HG03469 (cell line): ENCODE results near the gene COL23A1.
"Not testable (repeated sequence)": the region's sequence is repeated elsewhere in the genome, so short reads cannot be mapped to it uniquely, and the experiment has no call there.

Source experiments
- ATAC-seq: cut with Tn5 transposase; IDR thresholded peaks from one replicate; pipeline ENCODE4 v1.9.1; 2021; ENCODE audit warnings: mild to moderate bottlenecking, moderate library complexity, moderate number of reproducible peaks; ENCODE audit not compliant: unreplicated experiment

COL23A1 gene

DNA sequence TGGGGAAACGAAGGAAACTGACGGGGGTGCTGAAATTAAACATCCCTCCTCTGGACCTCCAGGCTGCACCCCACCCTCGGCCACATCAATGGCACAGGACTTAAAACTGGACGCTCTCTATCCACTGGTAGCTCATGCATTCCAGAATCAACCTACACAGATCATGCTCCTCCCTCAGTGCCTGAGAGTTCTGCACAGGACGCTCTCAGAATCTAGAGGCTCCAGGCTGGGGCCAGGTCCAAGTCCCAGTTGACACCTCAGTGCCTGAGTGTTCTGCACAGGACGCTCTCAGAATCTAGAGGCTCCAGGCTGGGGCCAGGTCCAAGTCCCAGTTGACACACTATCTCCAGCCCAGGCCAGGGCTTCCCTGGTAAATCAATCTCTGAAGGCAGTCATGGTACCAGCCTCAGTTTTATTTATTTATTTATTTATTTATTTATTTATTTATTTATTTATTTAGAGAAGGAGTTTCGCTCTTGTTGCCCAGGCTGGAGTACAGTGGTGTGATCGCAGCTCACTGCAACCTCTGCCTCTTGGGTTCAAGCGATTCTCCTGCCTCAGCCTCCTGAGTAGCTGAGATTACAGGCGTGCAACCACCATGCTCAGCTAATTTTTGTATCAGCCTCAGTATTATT, 103.2 kb downstream of the COL23A1 start:
- not testable (repeated sequence) for ATAC-seq

DNA sequence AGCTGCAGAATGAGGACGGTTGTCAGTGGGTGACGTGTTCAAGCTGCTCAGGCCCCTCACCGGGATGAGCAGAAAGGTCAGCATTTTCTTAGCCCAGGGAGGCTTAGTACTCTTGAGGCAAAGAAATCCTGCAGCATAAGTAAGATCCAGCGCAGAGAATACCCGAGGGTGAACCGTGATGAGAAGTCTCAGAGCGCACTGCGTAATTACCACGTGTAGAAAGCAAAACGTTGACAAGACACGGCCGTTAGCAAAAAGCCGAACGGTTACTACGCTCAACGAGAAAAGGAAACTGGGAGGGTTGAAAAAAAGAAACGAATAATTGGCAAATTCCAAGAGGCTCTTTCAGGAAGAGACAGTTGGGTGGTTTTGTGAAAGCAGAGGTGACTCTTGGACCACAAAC, 104.0 kb downstream of the COL23A1 start:
- ATAC-seq: no peak

DNA sequence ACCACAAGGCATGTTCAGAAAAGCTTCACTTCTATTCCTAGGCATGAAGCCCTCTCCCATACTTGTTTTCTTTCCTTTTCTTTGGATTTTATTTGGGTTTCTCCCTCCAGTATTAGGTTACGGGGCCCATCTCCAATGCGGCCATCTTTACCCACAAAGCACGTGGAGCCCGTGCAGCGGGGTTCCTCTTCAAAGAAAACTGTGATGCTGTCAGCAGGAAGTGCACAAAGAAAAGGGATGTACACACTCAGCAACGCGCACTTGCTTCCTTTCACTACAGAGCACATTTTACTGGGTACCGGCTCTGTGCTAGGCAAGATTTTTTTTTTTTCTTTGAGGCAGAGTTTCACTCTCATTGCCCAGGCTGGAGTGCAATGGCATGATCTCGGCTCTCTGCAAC, 106.6 kb downstream of the COL23A1 start:
- ATAC-seq: no peak

DNA sequence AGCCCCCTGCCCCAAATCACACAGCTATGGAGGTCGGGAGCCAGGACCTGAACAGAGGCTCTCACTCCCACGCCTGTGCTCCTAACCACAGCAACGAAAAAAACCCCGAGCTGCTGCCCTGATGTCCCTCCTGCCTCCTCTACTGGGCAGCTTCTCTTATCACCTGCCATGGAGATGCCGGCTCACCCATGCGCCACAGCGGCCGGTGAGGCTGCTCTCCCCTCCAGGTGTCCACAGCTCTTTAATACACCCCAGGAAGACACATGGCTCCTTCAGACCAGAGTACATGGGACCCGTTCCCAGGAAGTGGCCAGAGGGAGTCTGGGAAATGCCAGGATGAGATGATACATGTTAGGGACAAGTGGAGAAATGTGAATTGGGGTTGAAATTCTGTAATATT, 110.9 kb downstream of the COL23A1 start:
- ATAC-seq: no peak

- no peak for ATAC-seq
Observed at GRCh38 chr5:178478370-178478769, 111.8 kb downstream of the COL23A1 start.

DNA sequence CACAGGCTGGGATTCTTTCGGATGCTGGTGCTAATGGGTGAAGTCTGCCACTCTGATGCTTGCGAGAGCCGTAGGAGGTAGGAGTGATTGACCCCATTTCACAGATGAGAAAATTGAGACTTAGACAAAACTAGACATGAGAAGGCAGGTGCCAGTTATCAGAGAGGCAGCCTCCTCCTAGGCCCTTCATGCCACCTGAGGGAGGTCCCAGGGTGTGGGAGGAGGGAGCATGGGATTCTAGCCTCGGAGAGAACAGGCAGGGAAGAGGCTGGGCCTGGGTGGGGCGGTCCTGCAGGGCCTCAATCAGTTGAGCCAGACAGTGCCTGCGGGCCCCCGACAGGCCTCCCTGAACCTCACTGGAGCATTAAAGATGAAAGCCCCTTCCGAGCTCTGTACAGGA, 112.4 kb downstream of the COL23A1 start:
- ATAC-seq: no peak

DNA sequence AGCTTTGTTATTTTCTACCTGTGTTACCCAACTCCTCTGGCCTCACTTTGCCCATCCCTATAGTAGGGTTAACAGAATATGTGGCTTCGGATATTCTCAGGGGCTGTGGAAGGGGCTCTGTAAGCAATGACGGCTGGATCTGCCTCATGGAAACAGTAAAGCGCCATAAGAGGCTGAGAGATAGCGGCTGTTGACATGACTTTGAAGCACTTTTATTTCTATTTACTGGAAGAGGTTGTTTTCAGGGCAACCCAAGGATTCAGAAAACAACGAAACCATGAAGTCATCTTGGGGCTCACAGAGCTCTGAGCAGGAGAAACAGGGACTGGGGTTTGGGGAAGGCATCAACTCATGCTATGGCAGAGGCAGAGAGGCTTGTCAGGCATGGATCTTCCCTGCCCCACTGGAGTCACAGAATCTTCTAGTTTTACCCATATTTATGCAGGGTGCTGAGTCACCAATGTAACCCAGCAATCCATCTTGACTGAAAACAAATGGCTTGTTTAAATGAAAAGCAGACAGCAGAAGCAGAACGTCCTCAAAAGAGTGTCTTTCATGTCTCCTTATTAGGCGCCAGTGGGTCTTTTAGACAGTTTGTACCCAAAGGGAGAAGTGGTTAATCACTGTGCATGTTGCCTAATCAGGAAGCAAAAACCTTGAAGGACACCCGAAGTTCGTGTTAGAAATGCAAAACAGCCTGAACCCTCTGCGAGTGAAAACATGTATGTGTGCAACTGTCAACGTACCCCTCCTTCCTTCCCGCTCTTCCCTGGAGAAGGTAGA, 113.0 kb downstream of the COL23A1 start:
- no peak for ATAC-seq

GRCh38 chr5:178476531-178476930, 113.7 kb downstream of the COL23A1 start:
- ATAC-seq: no peak

DNA sequence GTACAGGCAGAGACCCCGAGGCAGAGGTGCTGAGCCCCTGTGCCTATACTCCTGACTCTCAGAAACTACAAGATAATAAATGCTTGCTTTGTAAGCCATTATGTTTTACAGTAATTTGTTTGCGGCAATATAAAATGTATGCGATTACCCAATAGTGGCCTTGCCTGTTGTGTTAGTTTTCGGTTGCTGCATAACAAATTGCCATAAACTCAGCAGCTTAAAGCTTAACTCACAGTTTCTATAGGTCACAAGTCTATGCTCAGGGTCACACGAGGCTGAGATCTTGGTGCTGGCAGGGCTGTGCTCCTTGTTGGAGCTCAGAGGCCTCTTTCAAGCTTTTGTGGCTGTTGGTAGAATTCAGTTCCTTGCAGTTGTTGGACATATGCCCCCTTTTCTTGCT, 114.8 kb downstream of the COL23A1 start:
- ATAC-seq: no peak

GRCh38 chr5:178474562-178475184, 115.5 kb downstream of the COL23A1 start:
- no peak for ATAC-seq

DNA sequence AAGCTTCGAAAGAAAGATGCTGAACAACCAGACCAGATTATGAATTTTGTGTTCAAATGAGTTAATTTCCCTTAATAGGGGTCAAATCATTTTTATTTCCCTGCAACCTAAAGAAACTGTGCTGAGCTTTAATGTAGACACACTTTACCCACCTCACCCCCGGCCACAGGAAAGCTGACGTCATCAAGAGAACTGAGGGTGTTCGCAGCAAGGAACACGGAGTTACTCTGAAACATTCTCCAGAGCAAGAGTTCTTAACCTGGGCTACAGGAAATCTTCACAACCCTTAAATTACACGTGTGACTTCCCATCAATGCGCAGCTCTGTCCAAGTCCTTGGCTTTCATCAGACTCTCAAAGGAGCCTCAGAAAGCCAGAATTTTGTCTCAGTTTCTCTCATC, 116.3 kb downstream of the COL23A1 start:
- ATAC-seq: no peak

DNA sequence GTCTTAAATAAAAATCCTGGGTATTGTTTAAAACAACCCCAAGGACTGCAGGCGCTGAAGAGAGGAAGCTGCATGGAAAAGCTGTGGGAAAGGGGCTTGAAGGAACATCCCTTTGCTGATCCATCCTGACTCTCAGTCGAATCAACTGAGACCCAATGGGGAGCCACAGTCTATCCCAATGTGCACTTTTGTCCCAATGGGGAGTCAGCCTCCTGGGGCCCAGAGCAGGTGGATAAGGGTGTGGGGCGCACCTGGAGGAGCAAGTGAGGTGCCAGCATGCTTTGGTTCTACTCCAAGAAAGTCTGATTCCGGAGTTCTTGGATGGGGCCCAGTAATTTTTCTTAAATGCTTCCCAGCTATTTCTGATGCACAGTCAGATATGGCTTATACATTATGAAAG, 118.1 kb downstream of the COL23A1 start:
- ATAC-seq: no peak

GRCh38 chr5:178471711-178472110, 118.5 kb downstream of the COL23A1 start:
- no peak for ATAC-seq

DNA sequence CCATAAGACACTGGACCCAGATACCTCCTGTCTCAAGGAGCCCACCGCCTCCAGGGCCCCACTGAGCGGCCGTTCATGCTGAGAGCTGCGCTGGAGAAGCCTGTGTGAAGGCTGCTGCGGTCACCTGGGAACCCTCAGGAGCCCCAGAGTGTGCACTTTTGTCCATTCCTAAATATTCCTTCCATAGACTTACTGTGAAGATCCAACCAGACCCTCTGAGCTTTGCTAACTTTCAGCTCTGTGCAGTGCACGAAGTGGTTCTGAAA, 119.5 kb downstream of the COL23A1 start:
- ATAC-seq: no peak

- no peak for ATAC-seq
Observed at GRCh38 chr5:178469975-178470759, 120.0 kb downstream of the COL23A1 start.

GRCh38 chr5:178469011-178469974, 120.9 kb downstream of the COL23A1 start:
- ATAC-seq: no peak

DNA sequence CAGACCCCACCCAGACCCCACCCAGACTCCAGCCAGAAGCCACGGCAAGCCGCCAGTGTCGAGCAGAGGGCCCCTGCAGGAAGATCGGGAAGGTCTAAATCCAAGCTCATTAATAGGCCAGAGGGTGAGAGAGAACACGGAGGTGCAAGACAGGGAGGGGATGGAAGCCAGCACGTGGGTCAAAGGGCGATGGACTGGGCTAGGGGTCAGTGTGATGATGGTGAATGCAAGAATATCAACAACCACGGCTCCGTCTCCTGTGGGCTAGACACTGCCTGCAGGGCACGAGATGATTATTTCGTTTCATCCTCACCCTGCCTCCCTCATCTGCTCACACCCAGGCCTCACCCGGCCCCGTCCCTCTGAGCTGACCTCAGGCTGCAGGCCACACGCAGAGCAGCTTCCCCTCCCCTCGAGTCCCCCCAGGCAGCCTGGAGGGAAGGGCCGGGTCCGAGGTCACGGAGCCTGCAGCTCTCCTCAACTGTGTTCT, 122.0 kb downstream of the COL23A1 start:
- ATAC-seq: no peak

GRCh38 chr5:178467568-178468195, 122.5 kb downstream of the COL23A1 start:
- no peak for ATAC-seq

DNA sequence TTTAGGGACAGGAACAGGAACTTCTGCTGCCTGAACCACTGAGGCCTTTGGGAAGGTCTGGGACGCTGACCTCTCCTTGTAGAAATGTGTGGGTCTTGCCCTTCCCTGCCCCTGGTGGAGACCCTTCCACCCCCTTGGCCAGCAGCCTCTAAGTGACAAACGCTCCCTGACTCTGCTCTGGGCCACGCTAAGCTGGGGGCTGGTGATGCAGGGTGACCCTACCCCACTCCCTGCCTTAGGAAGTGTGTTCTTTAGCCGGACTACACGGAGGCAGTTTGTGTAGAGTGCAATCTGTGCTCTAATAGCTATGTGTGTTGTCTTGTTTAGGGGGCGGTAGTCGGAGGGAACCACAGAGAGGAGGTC, 123.0 kb downstream of the COL23A1 start:
- no peak for ATAC-seq

DNA sequence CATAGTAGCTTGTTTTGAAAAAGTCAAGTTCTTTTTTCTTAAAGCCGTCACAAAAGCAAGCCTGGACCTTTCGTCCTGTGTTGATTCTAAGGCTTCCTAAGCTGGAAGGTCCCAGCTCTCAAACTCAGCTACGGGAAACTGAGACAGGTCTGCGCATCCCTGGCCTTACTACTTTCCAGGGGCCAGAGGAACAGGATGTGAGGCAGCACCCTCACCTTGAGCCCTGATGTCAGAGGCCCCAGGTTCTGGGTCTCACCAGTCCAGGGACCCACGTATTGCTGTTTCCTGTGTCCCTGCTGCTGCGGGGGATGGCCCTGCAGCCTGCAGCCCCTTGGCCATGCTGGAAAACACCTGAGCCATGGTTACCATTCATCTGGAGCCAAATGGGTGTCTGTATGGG, 123.9 kb downstream of the COL23A1 start:
- no peak for ATAC-seq
